Stomach (tissue), 9 donors: ENCODE measurements around the gene NTM. TPM values are rescaled to one million over a fixed set of nuclear protein-coding genes. Genes with fewer than 3 reads are reported as not detected.

ENCODE experiments used
- DNase-seq, 2 donors: peaks; one replicate each; pipeline versions ENCODE4 v3.0.0 to v3.0.0-alpha.2; 2013 to 2019
- H3K27ac ChIP-seq, 5 donors: fragments of 200-600 bp in 4 of 5; sonication (generic) in 4 of 5; one replicate each; pipeline ENCODE4 v1.5.1; 2013 to 2019; ENCODE audit warnings: mild to moderate bottlenecking in 1 of 5, moderate library complexity in 1 of 5
- H3K27me3 ChIP-seq, 3 donors: fragments of 200-600 bp; sonication (generic); one replicate each; pipeline ENCODE4 v1.5.1; 2017 to 2019; ENCODE audit warnings: mixed run types in 1 of 3
- H3K36me3 ChIP-seq, 4 donors: fragments of 200-600 bp; sonication (generic); 1 replicate in 3 of 4; 2 replicates in 1 of 4; pipeline ENCODE4 v1.5.1; 2016 to 2019
- H3K4me1 ChIP-seq, 4 donors: fragments of 200-600 bp; sonication (generic); one replicate each; pipeline ENCODE4 v1.5.1; 2016 to 2019
- H3K4me3 ChIP-seq, 4 donors: fragments of 200-600 bp; sonication (generic) in 3 of 4; one replicate each; pipeline ENCODE4 v1.5.1; 2016 to 2019; ENCODE audit warnings: mild to moderate bottlenecking in 1 of 4
- H3K9me3 ChIP-seq, 4 donors: fragments of 200-600 bp; sonication (generic); one replicate each; pipeline ENCODE4 v1.5.1; 2016 to 2019
- EP300 ChIP-seq: sonication (generic); formaldehyde crosslinking; IDR thresholded peaks from one replicate; pipeline ENCODE4 v1.6.1; 2017; ENCODE audit warnings: antibody characterized with exemption
- POLR2A ChIP-seq, 4 donors: fragments of 450-650 bp; IDR thresholded peaks; one replicate each; pipeline ENCODE4 v1.6.1; 2016; ENCODE audit warnings: antibody characterized with exemption in 4 of 4, control low read depth in 2 of 4, mild to moderate bottlenecking in 1 of 4, moderate library complexity in 1 of 4
- POLR2AphosphoS5 ChIP-seq, 3 donors: sonication (generic); formaldehyde crosslinking; IDR thresholded peaks; one replicate each; pipeline ENCODE4 v1.6.1; 2016; ENCODE audit warnings: antibody characterized with exemption in 3 of 3
- WGBS, 5 donors: extraction: QIAGEN DNeasy Blood & Tissue Kit in 3 of 5; methylation state at CpG; one replicate each; pipeline versions ENCODE4 v1.1.5 to v1.1.7; 2013 to 2018; 5-methylcytosine and 5-hydroxymethylcytosine counted together
- intact Hi-C: fragments of 100-400 bp; cut with DNase I; formaldehyde crosslinking; loops from one replicate; pipeline ENCODE4 v1.15.1; 2023; ENCODE audit warnings: low total_unique reads
- polyA plus RNA-seq, 3 donors: library from polyadenylated mRNA; stranded (reverse); fragments of 200-250 nt; gene quantifications; one replicate each; pipeline ENCODE4 v1.2.3, GENCODE V29; 2013
- total RNA-seq, 5 donors: library from RNA; depleted of rRNA; stranded (reverse); fragments of >200 nt; gene quantifications; one replicate each; pipeline versions ENCODE4 v1.1.0 to v1.2.3, GENCODE V29; 2014 to 2016
- TF ChIP-seq, protein P1 (sequence below), 7 experiments: fragments of 450-650 bp in 4 of 7; fragments of 200-600 bp in 3 of 7; sonication (generic) in 3 of 7; IDR thresholded peaks; one replicate each; pipeline ENCODE4 v1.5.1; 2016 to 2019; ENCODE audit warnings: antibody characterized with exemption in 7 of 7, control low read depth in 2 of 7, mild to moderate bottlenecking in 1 of 7
- donor health status: healthy with polysubstance abuse.
- donor health status: Bipolar disorder and iron deficiency.
- donor health status: healthy.

Gene NTM
- total and polyA plus RNA-seq, 8 donors = 0.50 to 8.4 (median 1.3) TPM; not detected in 3

DNA sequence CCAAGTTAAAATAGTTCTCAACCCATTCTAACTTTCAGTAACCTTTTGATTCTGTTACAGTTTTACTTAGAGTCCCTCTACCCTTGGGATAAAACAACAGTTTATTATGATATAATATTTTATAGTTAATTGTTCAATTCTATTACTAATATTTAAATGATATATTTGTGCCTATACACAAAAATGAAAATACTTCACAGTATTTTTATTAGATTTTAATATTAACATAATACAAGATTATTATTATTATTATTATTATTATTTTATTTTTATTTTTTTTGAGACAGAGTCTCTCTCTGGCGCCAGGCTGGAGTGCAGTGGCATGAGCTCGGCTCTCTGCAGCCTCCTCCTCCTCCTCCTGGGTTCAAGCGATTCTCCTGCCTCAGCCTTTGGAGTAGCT, 416.7 kb downstream of the NTM start:
- H3K36me3 ChIP-seq = no peaks in the 10 kb centered on the region
- WGBS, 5 donors = 44 to 69% (median 60%) methylated on average over 3 of the region's 3 CpGs
- no peak overlapping the region for H3K4me3 ChIP-seq
- H3K27ac ChIP-seq = no peak overlapping the region
- no peak for DNase-seq
- no peaks in the 10 kb centered on the region for H3K4me1 ChIP-seq
- no peaks in the 10 kb centered on the region for H3K9me3 ChIP-seq
- TF ChIP-seq, protein P1, sequence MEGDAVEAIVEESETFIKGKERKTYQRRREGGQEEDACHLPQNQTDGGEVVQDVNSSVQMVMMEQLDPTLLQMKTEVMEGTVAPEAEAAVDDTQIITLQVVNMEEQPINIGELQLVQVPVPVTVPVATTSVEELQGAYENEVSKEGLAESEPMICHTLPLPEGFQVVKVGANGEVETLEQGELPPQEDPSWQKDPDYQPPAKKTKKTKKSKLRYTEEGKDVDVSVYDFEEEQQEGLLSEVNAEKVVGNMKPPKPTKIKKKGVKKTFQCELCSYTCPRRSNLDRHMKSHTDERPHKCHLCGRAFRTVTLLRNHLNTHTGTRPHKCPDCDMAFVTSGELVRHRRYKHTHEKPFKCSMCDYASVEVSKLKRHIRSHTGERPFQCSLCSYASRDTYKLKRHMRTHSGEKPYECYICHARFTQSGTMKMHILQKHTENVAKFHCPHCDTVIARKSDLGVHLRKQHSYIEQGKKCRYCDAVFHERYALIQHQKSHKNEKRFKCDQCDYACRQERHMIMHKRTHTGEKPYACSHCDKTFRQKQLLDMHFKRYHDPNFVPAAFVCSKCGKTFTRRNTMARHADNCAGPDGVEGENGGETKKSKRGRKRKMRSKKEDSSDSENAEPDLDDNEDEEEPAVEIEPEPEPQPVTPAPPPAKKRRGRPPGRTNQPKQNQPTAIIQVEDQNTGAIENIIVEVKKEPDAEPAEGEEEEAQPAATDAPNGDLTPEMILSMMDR (IDR thresholded peaks at IDR 0.05) = no peak
- TF ChIP-seq POLR2A (IDR thresholded peaks at IDR 0.05) (no peak), EP300 (no peak), POLR2AphosphoS5 (IDR thresholded peaks at IDR 0.05) (no peak)
- intact Hi-C loops = no loop called here
- H3K27me3 ChIP-seq = peaks cover 0 to 4% (median 0%) of the 10 kb centered on the region in 3 donors

DNA sequence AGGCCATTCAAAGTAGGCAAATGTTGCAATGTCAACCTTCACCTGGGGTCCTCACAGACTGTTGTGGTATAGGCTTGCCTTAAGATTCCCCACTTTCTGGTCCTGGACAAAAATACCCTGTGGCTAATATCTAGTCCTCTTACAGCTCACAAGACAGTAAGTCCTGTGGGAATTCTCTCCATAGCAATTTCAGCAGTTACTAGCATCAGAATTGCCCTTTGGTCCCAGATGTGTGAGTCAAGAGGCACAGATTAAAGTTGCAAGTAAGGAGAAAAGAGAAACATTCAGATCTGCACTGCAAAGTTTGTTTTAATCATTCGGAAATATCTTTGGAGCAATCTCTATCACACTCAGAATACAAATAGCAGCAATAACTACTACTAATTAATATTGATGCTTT, 420.2 kb downstream of the NTM start:
- WGBS, 5 donors = 55 to 93% (median 64%) methylated on average over 1 of the region's 1 CpG

DNA sequence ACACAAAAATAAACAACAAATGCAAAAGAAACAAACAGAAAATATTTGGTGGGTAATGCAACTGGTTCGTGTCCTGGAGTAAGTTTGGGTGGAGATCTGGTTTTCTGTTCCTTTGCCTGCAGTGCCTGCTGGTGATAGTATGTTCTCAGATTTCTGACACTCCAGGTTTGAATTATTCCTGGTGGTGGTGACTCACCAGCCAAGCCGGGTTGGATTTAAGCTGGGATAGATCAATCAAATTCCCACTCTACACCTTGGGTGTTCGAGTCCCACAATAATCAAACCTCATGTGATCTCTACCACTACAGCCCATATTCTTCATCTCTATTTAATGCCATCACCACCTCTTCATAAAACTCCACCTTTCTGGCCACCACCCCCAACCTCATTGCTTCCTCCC, 421.8 kb downstream of the NTM start:
- 60 to 68% (median 64%) methylated on average over 3 of the region's 3 CpGs for WGBS, 5 donors
- no peak overlapping the region for H3K4me3 ChIP-seq
- no peak for TF ChIP-seq EP300
- no peak for TF ChIP-seq POLR2AphosphoS5 (IDR thresholded peaks at IDR 0.05)
- no peak for TF ChIP-seq POLR2A (IDR thresholded peaks at IDR 0.05)
- TF ChIP-seq, protein P1 (IDR thresholded peaks at IDR 0.05) = no peak

More for the DNA sequence above, 420.2 kb downstream of the NTM start:
- intact Hi-C loops = no loop called here
- H3K9me3 ChIP-seq = no peaks in the 10 kb centered on the region
- TF ChIP-seq EP300 = no peak
- no peak for TF ChIP-seq POLR2A (IDR thresholded peaks at IDR 0.05)
- TF ChIP-seq POLR2AphosphoS5 (IDR thresholded peaks at IDR 0.05) = no peak
- TF ChIP-seq, protein P1 (IDR thresholded peaks at IDR 0.05) = no peak
- no peaks in the 10 kb centered on the region for H3K4me1 ChIP-seq
- H3K27ac ChIP-seq = no peak overlapping the region
- H3K36me3 ChIP-seq = no peaks in the 10 kb centered on the region
- DNase-seq = no peak
- no peak overlapping the region for H3K4me3 ChIP-seq
- H3K27me3 ChIP-seq = peaks cover 0 to 9% (median 0%) of the 10 kb centered on the region in 3 donors

DNA sequence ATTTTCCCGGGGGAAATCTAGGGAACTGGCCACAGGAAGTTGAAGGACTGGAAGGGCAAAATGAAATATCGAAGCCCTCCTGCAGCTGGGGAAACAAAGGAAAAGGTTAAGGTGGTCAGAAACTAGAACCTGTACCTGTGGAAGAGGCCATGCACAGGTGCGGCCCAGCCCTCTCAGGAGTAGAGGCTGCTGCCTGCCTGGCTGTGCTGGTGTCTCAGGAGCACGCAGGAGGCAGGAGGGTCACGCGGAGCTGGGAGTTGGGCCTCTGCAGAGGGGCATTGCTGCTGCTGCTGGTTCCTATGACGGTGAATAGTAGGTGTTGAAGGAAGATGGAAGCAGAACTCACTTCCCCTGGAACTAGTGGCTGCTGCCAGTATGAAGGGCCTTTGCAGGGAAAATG, 425.7 kb downstream of the NTM start:
- DNase-seq = no peak
- no peaks in the 10 kb centered on the region for H3K4me1 ChIP-seq
- H3K27ac ChIP-seq = no peak overlapping the region
- intact Hi-C loops = no loop called here
- H3K9me3 ChIP-seq = no peaks in the 10 kb centered on the region
- no peak overlapping the region for H3K4me3 ChIP-seq
- peaks cover 0 to 5% (median 0%) of the 10 kb centered on the region in 3 donors for H3K27me3 ChIP-seq
- no peaks in the 10 kb centered on the region for H3K36me3 ChIP-seq
- 78 to 86% (median 83%) methylated on average over 7 of the region's 7 CpGs for WGBS, 5 donors
- no peak for TF ChIP-seq EP300
- TF ChIP-seq, protein P1 (IDR thresholded peaks at IDR 0.05) = no peak
- no peak for TF ChIP-seq POLR2AphosphoS5 (IDR thresholded peaks at IDR 0.05)
- no peak for TF ChIP-seq POLR2A (IDR thresholded peaks at IDR 0.05)

More for the DNA sequence above, 421.8 kb downstream of the NTM start:
- no peak overlapping the region for H3K27ac ChIP-seq
- H3K9me3 ChIP-seq = no peaks in the 10 kb centered on the region
- H3K27me3 ChIP-seq = peaks cover 0 to 9% (median 0%) of the 10 kb centered on the region in 3 donors
- DNase-seq = no peak
- H3K36me3 ChIP-seq = no peaks in the 10 kb centered on the region
- no peaks in the 10 kb centered on the region for H3K4me1 ChIP-seq
- intact Hi-C loops = no loop called here
